Activated CD8-positive, alpha-beta T cell treated with anti-CD3 and anti-CD28 coated beads, Interleukin-2, amount 10 ng/mL, durations not matched to agents 7 days and 5 days (primary cell): ENCODE data around the gene ADIRF. TPM values are rescaled to one million over a fixed set of nuclear protein-coding genes. Genes with fewer than 3 reads are reported as not detected.
"Not testable (repeated sequence)": the region's sequence is repeated elsewhere in the genome, so short reads cannot be mapped to it uniquely, and the experiment has no call there.

Source experiments
- ATAC-seq: fragments of 150-1000 bp; cut with Tn5 transposase; one replicate; pipeline ENCODE4 v1.10.0; 2021; ENCODE audit warnings: moderate library complexity
- CTCF ChIA-PET: fragments of 350-600 bp; sonication (Branson Sonifier 250); formaldehyde crosslinking; loops from one replicate; lab custom pipeline; 2021; ENCODE audit warnings: antibody characterized with exemption; lab: Charles Lee
- POLR2A ChIA-PET: fragments of 350-600 bp; sonication (Branson Sonifier 250); formaldehyde crosslinking; loops from one replicate; lab custom pipeline; 2021; ENCODE audit warnings: antibody characterized with exemption; lab: Charles Lee
- DNase-seq: peaks from one replicate; pipeline ENCODE4 v3.0.0-alpha.2; 2020
- H3K27ac Mint-ChIP-seq: one replicate; pipeline ENCODE4 v1.8.0; 2021; ENCODE audit warnings: mild to moderate bottlenecking, mixed read lengths
- H3K27me3 Mint-ChIP-seq: one replicate; pipeline ENCODE4 v1.8.0; 2021; ENCODE audit warnings: low read depth, mixed read lengths
- H3K36me3 Mint-ChIP-seq: one replicate; pipeline ENCODE4 v1.8.0; 2021; ENCODE audit warnings: low read depth, mixed read lengths
- H3K4me1 Mint-ChIP-seq: one replicate; pipeline ENCODE4 v1.8.0; 2021; ENCODE audit warnings: low read depth, mixed read lengths
- H3K4me3 Mint-ChIP-seq: one replicate; pipeline ENCODE4 v1.8.0; 2021; ENCODE audit warnings: mild to moderate bottlenecking, mixed read lengths
- H3K9me3 Mint-ChIP-seq: one replicate; pipeline ENCODE4 v1.8.0; 2022; ENCODE audit warnings: mixed read lengths; ENCODE audit not compliant: insufficient read depth
- total RNA-seq, 2 experiments: library from RNA; stranded (reverse); gene quantifications; one replicate each; pipeline ENCODE4 v1.2.3, GENCODE V29; 2021

Gene ADIRF
- total RNA-seq, 2 experiments from 2014 or later, result not detected

DNA sequence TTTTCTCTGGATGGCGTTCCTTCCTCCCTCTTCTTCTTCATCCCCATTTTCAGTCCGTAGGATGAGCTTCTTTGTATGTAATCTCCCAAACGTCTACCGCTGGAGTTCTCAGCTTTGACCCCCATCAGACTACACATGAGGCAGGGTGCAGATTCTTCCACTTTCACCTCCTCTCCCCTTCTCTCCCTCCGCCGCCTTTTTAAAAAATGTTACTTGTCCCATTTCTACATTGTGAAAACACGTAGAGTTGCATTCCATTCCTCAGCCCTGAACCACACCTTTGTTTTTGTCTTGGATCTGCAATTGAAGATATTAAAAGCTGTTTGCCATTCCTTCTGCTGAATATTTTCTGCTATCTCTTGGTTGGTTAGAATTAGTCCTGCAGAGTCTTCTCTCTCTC, 6.2 kb downstream of the ADIRF start:
- CTCF ChIA-PET, result no interaction called here
- Mint-ChIP-seq H3K27me3 (peaks cover 26% of the 10 kb centered on the region), H3K4me1 (peaks cover 13% of the 10 kb centered on the region), H3K4me3 (no peak overlapping the region), H3K36me3 (no peaks in the 10 kb centered on the region), H3K27ac (no peak overlapping the region), H3K9me3 (no peaks in the 10 kb centered on the region)
- DNase-seq (no peak), ATAC-seq (no peak)
- POLR2A ChIA-PET, result interaction anchor here (0.7 kb wide), 1 partner anchor 323 kb away, joined by 3 read pairs; no protein-coding TSS in a partner anchor

DNA sequence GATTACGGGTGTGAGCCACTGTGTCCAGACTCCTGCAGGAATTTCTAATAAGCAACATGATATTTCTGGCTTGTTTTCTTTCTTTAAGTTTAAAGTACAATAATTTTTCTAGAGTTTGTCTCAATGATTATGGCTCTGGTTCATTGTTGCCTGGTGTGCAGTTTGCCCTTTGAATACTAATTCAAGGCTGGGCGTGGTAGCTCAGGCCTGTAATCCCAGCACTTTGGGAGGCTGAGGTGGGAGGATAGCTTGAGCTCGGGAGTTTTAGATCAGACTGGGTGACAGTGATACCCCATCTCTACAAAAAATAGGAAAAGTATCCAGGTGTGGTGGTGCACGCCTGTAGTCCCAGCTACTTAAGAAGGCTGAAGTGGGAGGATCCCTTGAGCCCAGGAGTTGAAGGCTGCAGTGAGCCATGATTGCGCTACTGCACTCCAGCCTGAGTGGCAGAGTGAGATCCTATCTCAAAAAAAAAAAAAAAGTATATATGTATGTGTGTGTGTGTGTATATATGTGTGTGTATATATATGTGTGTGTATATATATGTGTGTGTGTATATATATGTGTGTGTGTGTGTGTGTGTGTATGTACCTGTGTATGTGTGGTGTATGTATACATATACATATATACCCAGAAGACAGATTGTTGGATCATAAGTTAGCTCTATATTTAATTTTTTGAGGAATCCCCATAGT, 8.2 kb downstream of the ADIRF start:
- Mint-ChIP-seq H3K36me3 (no peaks in the 10 kb centered on the region), H3K4me3 (no peak overlapping the region), H3K27me3 (peaks cover 26% of the 10 kb centered on the region), H3K27ac (no peak overlapping the region), H3K9me3 (no peaks in the 10 kb centered on the region), H3K4me1 (peaks cover 4% of the 10 kb centered on the region)
- no peak for DNase-seq
- ChIA-PET POLR2A (no interaction called here), CTCF (no interaction called here)
- ATAC-seq, result no peak

DNA sequence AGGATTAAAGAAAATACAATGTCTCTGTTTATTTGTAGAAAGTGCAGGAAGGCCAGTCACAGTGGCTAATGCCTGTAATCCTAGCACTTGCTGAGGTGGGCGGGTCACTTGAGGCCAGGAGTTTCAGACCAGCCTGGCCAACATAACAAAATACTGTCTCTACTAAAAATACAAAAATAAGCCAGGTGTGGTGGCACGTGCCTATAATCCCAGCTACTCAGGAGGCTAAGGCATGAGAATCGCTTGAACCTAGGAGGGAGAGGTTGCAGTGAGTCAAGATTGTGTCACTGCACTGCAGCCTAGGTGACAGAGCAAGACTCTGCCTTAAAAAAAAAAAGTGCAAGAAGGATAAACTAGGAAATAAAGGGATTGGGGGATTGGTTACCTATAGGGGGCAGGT, 10.2 kb downstream of the ADIRF start:
- H3K4me3 Mint-ChIP-seq, H3K27ac Mint-ChIP-seq, DNase-seq, CTCF ChIA-PET, POLR2A ChIA-PET, H3K9me3 Mint-ChIP-seq, H3K4me1 Mint-ChIP-seq, H3K36me3 Mint-ChIP-seq, ATAC-seq: not testable (repeated sequence)
- H3K27me3 Mint-ChIP-seq, result peaks cover 14% of the 10 kb centered on the region

DNA sequence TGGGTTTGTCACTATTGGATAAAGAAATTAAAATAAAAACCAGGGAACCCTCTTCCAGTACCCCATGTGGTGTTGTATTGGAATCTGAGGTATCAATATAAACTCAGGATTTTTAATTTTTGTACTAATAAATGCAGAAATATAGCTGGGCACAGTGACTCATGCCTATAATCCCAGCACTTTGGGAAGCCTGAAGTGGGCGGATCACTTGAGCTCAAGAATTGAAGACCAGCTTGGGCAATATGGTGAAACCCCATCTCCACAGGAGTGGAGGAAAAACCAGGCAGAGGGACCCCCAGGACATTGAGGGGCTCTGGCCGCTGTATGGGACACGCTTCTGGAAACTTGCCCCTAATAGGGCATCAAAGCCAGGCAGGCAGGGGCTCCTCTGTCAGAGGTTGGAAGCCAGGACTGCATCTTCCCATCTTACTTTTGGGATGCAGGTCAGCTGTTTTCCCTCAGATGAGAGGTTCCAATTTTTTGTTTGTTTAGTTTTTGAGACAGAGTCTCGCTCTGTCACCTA, 11.1 kb downstream of the ADIRF start:
- Mint-ChIP-seq H3K27me3 (peaks cover 10% of the 10 kb centered on the region), H3K9me3 (no peaks in the 10 kb centered on the region), H3K4me1 (no peaks in the 10 kb centered on the region), H3K27ac (no peak overlapping the region), H3K36me3 (no peaks in the 10 kb centered on the region), H3K4me3 (no peak overlapping the region)
- ChIA-PET CTCF (no interaction called here), POLR2A (no interaction called here)
- ATAC-seq (no peak), DNase-seq (no peak)

DNA sequence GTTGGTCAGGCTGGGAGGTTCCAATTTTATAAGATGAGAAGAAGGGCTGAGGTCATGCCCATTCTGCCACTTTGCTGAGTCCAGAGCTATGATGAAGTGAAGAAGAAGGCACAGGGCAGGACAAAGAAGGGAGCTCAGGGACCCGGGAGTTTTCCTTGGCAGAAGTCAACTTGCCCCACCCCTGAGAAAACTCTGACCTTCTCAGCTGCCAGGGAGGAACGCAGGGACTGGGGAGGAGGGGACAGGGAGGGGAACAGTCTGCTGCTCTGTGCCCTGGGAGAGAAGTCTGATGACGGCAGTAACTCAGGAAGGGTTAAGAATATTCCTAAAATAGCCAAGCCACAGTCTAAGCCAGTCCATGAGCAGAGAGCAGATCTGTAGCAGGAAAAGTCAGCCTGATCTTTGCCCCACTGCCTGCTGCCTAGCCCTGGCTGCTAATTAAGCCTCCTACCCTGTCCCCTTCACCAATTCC, 11.7 kb downstream of the ADIRF start:
- Mint-ChIP-seq H3K9me3 (no peaks in the 10 kb centered on the region), H3K4me1 (no peaks in the 10 kb centered on the region), H3K27me3 (peaks cover 10% of the 10 kb centered on the region), H3K36me3 (no peaks in the 10 kb centered on the region), H3K27ac (no peak overlapping the region), H3K4me3 (no peak overlapping the region)
- CTCF ChIA-PET, result no interaction called here
- ATAC-seq, result no peak
- DNase-seq, result no peak
- POLR2A ChIA-PET, result no interaction called here

DNA sequence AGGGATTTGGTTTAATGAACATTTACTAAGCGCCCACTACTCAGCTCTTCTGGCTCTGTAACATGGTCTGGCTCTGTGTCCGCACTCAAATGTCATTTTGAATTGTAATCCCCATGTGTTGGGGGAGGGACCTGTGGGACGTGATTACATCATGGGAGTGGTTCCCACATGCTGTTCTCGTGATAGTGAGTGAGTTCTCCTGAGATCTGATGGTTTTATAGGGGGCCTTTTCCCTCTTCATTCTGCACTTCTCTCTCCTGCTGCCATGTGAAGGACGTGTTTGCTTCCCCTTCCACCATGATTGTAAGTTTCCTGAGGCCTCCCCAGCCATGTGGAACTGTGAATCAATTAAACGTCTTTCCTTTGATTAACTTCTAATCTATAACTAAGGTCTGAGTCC, 12.7 kb downstream of the ADIRF start:
- H3K4me1 Mint-ChIP-seq, H3K4me3 Mint-ChIP-seq, POLR2A ChIA-PET, H3K27ac Mint-ChIP-seq, DNase-seq, ATAC-seq, H3K9me3 Mint-ChIP-seq, CTCF ChIA-PET, H3K36me3 Mint-ChIP-seq: not testable (repeated sequence)
- peaks cover 10% of the 10 kb centered on the region for H3K27me3 Mint-ChIP-seq

DNA sequence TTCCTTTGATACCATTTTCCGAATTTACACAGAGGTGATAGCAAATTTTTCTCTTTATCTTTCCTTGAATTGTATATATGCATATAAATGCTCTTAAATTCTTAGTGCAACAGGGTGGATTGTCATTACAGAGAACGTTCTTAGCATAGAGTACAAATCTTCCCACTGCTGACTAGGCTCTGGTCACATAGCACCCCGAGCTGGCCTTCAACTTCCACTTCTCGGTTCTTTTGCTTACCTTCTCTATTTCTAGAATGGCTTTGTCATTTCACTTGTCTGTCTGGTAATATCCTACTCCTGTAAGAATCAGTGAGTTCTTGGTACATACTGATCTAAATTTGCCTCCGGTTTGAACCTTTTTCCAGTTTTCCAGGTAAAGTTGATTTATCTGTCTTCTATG, 13.4 kb downstream of the ADIRF start:
- ChIA-PET CTCF (no interaction called here), POLR2A (no interaction called here)
- Mint-ChIP-seq H3K27me3 (peaks cover 12% of the 10 kb centered on the region), H3K9me3 (no peaks in the 10 kb centered on the region), H3K27ac (no peak overlapping the region), H3K4me3 (no peak overlapping the region), H3K36me3 (no peaks in the 10 kb centered on the region), H3K4me1 (no peaks in the 10 kb centered on the region)
- DNase-seq, result no peak
- ATAC-seq, result no peak

DNA sequence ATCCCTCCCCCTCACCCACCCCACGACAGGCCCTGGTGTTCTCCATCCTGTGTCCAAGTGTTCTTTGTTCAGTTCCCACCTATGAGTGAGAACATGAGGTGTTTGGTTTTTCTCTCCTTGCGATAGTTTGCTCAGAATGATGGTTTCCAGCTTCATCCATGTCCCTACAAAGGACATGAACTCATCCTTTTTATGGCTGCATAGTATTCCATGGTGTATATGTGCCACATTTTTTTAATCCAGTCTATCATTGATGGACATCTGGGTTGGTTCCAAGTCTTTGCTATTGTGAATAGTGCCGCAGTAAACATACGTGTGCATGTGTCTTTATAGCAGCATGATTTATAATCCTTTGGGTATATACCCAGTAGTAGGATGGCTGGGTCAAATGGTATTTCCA, 16.2 kb downstream of the ADIRF start:
- H3K36me3 Mint-ChIP-seq, POLR2A ChIA-PET, H3K9me3 Mint-ChIP-seq: not testable (repeated sequence)

DNA sequence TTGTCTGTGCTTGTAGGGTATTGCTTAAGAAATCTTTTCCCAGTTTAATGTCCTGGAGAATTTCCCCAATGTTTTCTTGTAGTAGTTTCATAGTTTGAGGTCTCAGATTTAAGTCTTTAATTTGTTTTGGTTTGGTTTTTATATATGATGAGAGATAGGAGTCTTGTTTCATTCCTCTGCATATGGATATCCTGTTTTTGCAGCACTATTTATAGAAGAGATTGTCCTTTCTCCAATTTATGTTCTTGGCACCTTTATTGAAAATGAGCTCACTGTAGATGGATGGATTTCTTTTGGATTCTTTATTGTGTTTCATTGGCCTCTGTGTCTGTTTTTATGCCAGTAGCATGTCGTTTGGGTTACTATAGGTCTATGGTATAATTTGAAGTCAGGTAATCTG, 20.2 kb downstream of the ADIRF start:
- Mint-ChIP-seq H3K27ac (no peak overlapping the region), H3K36me3 (no peaks in the 10 kb centered on the region), H3K4me3 (no peak overlapping the region), H3K4me1 (no peaks in the 10 kb centered on the region), H3K9me3 (no peaks in the 10 kb centered on the region), H3K27me3 (peaks cover 24% of the 10 kb centered on the region)
- ChIA-PET CTCF (interaction anchor here (1.4 to 2.1 kb wide), 2 partner anchors 22 to 49 kb away, joined by 4 to 8 read pairs; no protein-coding TSS in a partner anchor), POLR2A (no interaction called here)
- DNase-seq (no peak), ATAC-seq (no peak)

More for the DNA sequence above, 16.2 kb downstream of the ADIRF start:
- CTCF ChIA-PET, DNase-seq, H3K27ac Mint-ChIP-seq, H3K4me1 Mint-ChIP-seq, ATAC-seq, H3K4me3 Mint-ChIP-seq: not testable (repeated sequence)
- H3K27me3 Mint-ChIP-seq, result peaks cover 23% of the 10 kb centered on the region

DNA sequence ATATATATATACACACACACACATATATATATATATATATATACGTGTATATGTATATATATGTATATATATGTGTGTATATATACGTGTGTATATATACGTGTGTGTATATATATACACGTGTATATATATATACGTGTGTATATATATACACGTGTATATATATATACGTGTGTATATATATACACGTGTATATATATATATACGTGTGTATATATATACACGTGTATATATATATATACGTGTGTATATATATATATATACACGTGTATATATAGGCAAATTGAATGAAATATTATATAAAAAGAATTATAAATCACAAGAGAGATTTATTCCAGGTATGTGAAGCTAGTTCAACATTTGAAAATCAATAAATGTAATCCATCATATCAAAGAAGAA, 23.1 kb downstream of the ADIRF start:
- DNase-seq, ATAC-seq, CTCF ChIA-PET, H3K9me3 Mint-ChIP-seq, H3K36me3 Mint-ChIP-seq, H3K4me1 Mint-ChIP-seq, POLR2A ChIA-PET, H3K4me3 Mint-ChIP-seq, H3K27ac Mint-ChIP-seq: not testable (repeated sequence)
- H3K27me3 Mint-ChIP-seq, result peaks cover 23% of the 10 kb centered on the region

DNA sequence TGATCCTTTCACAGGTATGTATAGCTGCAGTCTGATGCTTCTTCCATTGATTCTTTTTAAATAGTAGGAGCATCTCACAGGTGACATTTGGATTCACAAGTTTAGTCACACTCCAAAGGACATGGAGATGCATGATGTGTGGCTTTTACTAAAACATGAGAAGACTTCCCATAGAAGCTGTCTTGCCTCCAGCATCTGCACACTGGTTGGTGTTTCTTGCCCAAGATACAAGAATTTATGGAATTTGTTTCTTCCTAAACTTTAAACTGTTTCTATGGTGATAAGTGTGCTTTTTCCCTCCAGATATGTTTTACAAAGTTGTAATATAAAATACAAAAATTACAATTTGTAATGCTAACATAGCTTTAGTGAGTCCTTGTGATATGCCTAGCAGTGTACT, 24.2 kb downstream of the ADIRF start:
- ChIA-PET POLR2A (no interaction called here), CTCF (no interaction called here)
- Mint-ChIP-seq H3K4me3 (no peak overlapping the region), H3K36me3 (no peaks in the 10 kb centered on the region), H3K9me3 (no peaks in the 10 kb centered on the region), H3K27me3 (peaks cover 28% of the 10 kb centered on the region), H3K4me1 (no peaks in the 10 kb centered on the region), H3K27ac (no peak overlapping the region)
- DNase-seq (no peak), ATAC-seq (no peak)

DNA sequence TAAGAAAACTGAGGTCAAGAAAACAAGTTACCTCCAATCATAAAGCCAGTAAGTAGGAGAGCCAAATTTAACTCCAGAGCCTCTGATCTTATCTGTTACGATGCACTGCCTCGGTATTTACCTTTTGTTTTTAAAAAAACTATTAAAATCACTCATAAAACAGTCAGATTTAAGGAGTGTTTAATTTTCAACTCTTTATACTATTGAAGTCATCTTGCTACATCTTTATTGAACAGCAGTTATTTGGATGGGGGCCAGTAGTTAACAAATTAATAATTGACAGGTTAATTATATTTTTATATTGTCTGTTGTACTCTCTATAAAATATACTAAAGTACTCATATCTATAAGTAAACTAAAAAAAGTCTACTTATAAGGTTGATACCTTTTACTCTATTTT, 24.6 kb downstream of the ADIRF start:
- H3K9me3 Mint-ChIP-seq, result no peaks in the 10 kb centered on the region
- no peaks in the 10 kb centered on the region for H3K4me1 Mint-ChIP-seq
- no peak for DNase-seq
- no peaks in the 10 kb centered on the region for H3K36me3 Mint-ChIP-seq
- CTCF ChIA-PET, result no interaction called here
- H3K4me3 Mint-ChIP-seq, result no peak overlapping the region
- POLR2A ChIA-PET, result no interaction called here
- no peak for ATAC-seq
- peaks cover 23% of the 10 kb centered on the region for H3K27me3 Mint-ChIP-seq
- H3K27ac Mint-ChIP-seq, result no peak overlapping the region
